ENCODE data around the gene GRM1. TPM values are rescaled to one million over a fixed set of nuclear protein-coding genes. Genes with fewer than 3 reads are reported as not detected.

The GRM1 gene
- total and polyA plus RNA-seq, 9 of the 15 experiments (the other 6 are each of a cell fraction or from before 2014, with no cell fraction given), result not detected

GRCh38 chr6:146289816-146290588, 261.1 kb downstream of the GRM1 start (continued):
- TF ChIP-seq, protein P1, sequence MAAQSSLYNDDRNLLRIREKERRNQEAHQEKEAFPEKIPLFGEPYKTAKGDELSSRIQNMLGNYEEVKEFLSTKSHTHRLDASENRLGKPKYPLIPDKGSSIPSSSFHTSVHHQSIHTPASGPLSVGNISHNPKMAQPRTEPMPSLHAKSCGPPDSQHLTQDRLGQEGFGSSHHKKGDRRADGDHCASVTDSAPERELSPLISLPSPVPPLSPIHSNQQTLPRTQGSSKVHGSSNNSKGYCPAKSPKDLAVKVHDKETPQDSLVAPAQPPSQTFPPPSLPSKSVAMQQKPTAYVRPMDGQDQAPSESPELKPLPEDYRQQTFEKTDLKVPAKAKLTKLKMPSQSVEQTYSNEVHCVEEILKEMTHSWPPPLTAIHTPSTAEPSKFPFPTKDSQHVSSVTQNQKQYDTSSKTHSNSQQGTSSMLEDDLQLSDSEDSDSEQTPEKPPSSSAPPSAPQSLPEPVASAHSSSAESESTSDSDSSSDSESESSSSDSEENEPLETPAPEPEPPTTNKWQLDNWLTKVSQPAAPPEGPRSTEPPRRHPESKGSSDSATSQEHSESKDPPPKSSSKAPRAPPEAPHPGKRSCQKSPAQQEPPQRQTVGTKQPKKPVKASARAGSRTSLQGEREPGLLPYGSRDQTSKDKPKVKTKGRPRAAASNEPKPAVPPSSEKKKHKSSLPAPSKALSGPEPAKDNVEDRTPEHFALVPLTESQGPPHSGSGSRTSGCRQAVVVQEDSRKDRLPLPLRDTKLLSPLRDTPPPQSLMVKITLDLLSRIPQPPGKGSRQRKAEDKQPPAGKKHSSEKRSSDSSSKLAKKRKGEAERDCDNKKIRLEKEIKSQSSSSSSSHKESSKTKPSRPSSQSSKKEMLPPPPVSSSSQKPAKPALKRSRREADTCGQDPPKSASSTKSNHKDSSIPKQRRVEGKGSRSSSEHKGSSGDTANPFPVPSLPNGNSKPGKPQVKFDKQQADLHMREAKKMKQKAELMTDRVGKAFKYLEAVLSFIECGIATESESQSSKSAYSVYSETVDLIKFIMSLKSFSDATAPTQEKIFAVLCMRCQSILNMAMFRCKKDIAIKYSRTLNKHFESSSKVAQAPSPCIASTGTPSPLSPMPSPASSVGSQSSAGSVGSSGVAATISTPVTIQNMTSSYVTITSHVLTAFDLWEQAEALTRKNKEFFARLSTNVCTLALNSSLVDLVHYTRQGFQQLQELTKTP (IDR thresholded peaks at IDR 0.05; ENCODE audit: low read depth in 1 of 2, partially characterized antibody in 2 of 2), result no peak
- TF ChIP-seq THRAP3 (IDR thresholded peaks at IDR 0.05; ENCODE audit: borderline replicate concordance), result no peak
- TF ChIP-seq ZNF143 (CRISPR knock-in tag; IDR thresholded peaks at IDR 0.05), result no peak
- TF ChIP-seq ZNF146 (CRISPR knock-in tag; IDR thresholded peaks at IDR 0.05; ENCODE audit: unreplicated experiment), result no peak

GRCh38 chr6:146290589-146290901, 261.7 kb downstream of the GRM1 start:
- WGBS (ENCODE audit: insufficient coverage, low coverage, missing lambda C conversion rate), result 9% methylated on average over 2 of the region's 2 CpGs
- in situ Hi-C loops (cut with MboI) (no loop called here), intact Hi-C loops (cut with micrococcal nuclease) (no loop called here)
- Histone ChIP-seq H3K9me3 (replicated peaks; ENCODE audit: control insufficient read depth, insufficient read depth, low read depth, low read length) (no peaks in the 10 kb centered on the region), H3K9me1 (ENCODE audit: control insufficient read depth, insufficient read depth, low read length) (no peaks in the 10 kb centered on the region), H3K4me1 (replicated peaks in 1 of 2; ENCODE audit: control insufficient read depth in 2 of 2, insufficient read depth in 2 of 2, low read length in 2 of 2) (no peaks in the 10 kb centered on the region; a peak in 1 of 5 replicates), H3K27ac (ENCODE audit: extremely low read depth, low read depth, low read length) (no peak overlapping the region), H3K27me3 (ENCODE audit: control insufficient read depth in 2 of 2, insufficient read depth in 2 of 2, low read length in 2 of 2) (no peaks in the 10 kb centered on the region), H3K9ac (ENCODE audit: insufficient read depth in 1 of 2, low read depth in 2 of 2, low read length in 2 of 2) (no peak overlapping the region), H4K20me1 (replicated peaks; ENCODE audit: control insufficient read depth, insufficient read depth, low read length) (no peaks in the 10 kb centered on the region), H3K36me3 (ENCODE audit: control insufficient read depth, insufficient read depth, low read length) (no peaks in the 10 kb centered on the region), H3K79me2 (ENCODE audit: control insufficient read depth, insufficient read depth, low read length) (no peaks in the 10 kb centered on the region), H2AFZ (ENCODE audit: low read depth, low read length) (no peak overlapping the region), H3K4me2 (ENCODE audit: insufficient read depth, low read length) (no peak overlapping the region), H3K4me3 (no peak overlapping the region)
- ATAC-seq (no peak), DNase-seq (ENCODE audit: extremely low read depth in 1 of 4, low spot score in 3 of 4) (no peak), FAIRE-seq (no peak)
- BruUV-seq (replicated peaks), result no TSS peak
- CTCF ChIA-PET (ENCODE audit: low intra/inter-chr PET ratio), result no interaction called here
- POLR2A ChIA-PET, result no interaction called here
- TF ChIP-seq ZNF175 (CRISPR knock-in tag; IDR thresholded peaks at IDR 0.05; ENCODE audit: low read depth) (no peak; the same call in 1 of the 2 replicates), GTF2E2 (tag; IDR thresholded peaks at IDR 0.05) (peak; percentile 69; the same call in 1 of the 2 replicates), POLR2H (tag; IDR thresholded peaks at IDR 0.05; ENCODE audit: low read depth) (peak; percentile 2; the same call in 1 of the 2 replicates), DIDO1 (tag; IDR thresholded peaks at IDR 0.05; ENCODE audit: low read depth) (no peak), KLF6 (CRISPR knock-in tag; IDR thresholded peaks at IDR 0.05; ENCODE audit: borderline replicate concordance) (no peak), RBM22 (IDR thresholded peaks at IDR 0.05; ENCODE audit: low read depth, low read length, poor library complexity, severe bottlenecking) (no peak), FOSL1 (tag; conservative IDR thresholded peaks at IDR 0.05) (peak; percentile 69; the same call in 1 of the 2 replicates), ZNF764 (CRISPR knock-in tag; IDR thresholded peaks at IDR 0.05; ENCODE audit: low read depth) (no peak), ZNF41 (CRISPR knock-in tag; conservative IDR thresholded peaks at IDR 0.05) (0 out of 2 replicates have a peak, but pooled peaks have one; percentile 44), ZNF644 (tag; IDR thresholded peaks at IDR 0.05; ENCODE audit: low read depth) (0 out of 2 replicates have a peak, but pooled peaks have one; percentile 28)
